GM18873 (cell line): Measurements from ENCODE around the gene HCK.

Experiments
- ATAC-seq: cut with Tn5 transposase; IDR thresholded peaks from one replicate; pipeline ENCODE4 v1.9.1; 2021; ENCODE audit warnings: mild to moderate bottlenecking, moderate library complexity, moderate number of reproducible peaks; ENCODE audit not compliant: unreplicated experiment, low FRiP score

The HCK gene

GRCh38 chr20:32123088-32123487, 71.0 kb downstream of the HCK start:
- no peak for ATAC-seq

GRCh38 chr20:32124916-32125454, 72.9 kb downstream of the HCK start:
- no peak for ATAC-seq

GRCh38 chr20:32125506-32125905, 73.5 kb downstream of the HCK start:
- ATAC-seq: no peak

GRCh38 chr20:32126919-32127318, 74.9 kb downstream of the HCK start:
- ATAC-seq: no peak

GRCh38 chr20:32127347-32127746, 75.3 kb downstream of the HCK start:
- ATAC-seq: no peak

- ATAC-seq: no peak
Measured at GRCh38 chr20:32128167-32128566, 76.1 kb downstream of the HCK start.

- no peak for ATAC-seq
Measured at GRCh38 chr20:32129863-32130262, 77.8 kb downstream of the HCK start.

- no peak for ATAC-seq
Measured at GRCh38 chr20:32130352-32130751, 78.3 kb downstream of the HCK start.

GRCh38 chr20:32130965-32131364, 78.9 kb downstream of the HCK start:
- ATAC-seq: no peak

- ATAC-seq: no peak
Measured at GRCh38 chr20:32132911-32133549, 81.0 kb downstream of the HCK start.

- no peak for ATAC-seq
Measured at GRCh38 chr20:32134026-32134425, 82.0 kb downstream of the HCK start.

- ATAC-seq: no peak
Measured at GRCh38 chr20:32135983-32136515, 84.0 kb downstream of the HCK start.

GRCh38 chr20:32138921-32139320, 86.9 kb downstream of the HCK start:
- no peak for ATAC-seq

GRCh38 chr20:32139947-32140346, 87.9 kb downstream of the HCK start:
- no peak for ATAC-seq

- ATAC-seq: no peak
Measured at GRCh38 chr20:32140603-32141002, 88.6 kb downstream of the HCK start.

GRCh38 chr20:32141465-32141980, 89.5 kb downstream of the HCK start:
- ATAC-seq: no peak

GRCh38 chr20:32142088-32142487, 90.0 kb downstream of the HCK start:
- ATAC-seq: no peak

- no peak for ATAC-seq
Measured at GRCh38 chr20:32142991-32143390, 90.9 kb downstream of the HCK start.

GRCh38 chr20:32144898-32145662, 93.0 kb downstream of the HCK start:
- no peak for ATAC-seq

- ATAC-seq: no peak
Measured at GRCh38 chr20:32149566-32150170, 97.6 kb downstream of the HCK start.

GRCh38 chr20:32150291-32150848, 98.3 kb downstream of the HCK start:
- ATAC-seq: no peak
